Activated CD8-positive, alpha-beta T cell treated with anti-CD3 and anti-CD28 coated beads, Interleukin-2, amount 10 ng/mL, durations not matched to agents 7 days and 5 days (primary cell): ENCODE results near the gene ADPRS. TPM values are rescaled to one million over a fixed set of nuclear protein-coding genes. Genes with fewer than 3 reads are reported as not detected.
A peak's percentile ranks its signal among the peaks of the same experiment; 100 is the strongest.

Experiments
- ATAC-seq: fragments of 150-1000 bp; cut with Tn5 transposase; one replicate; pipeline ENCODE4 v1.10.0; 2021; ENCODE audit warnings: moderate library complexity
- CTCF ChIA-PET: fragments of 350-600 bp; sonication (Branson Sonifier 250); formaldehyde crosslinking; loops from one replicate; lab custom pipeline; 2021; ENCODE audit warnings: antibody characterized with exemption; lab: Charles Lee
- POLR2A ChIA-PET: fragments of 350-600 bp; sonication (Branson Sonifier 250); formaldehyde crosslinking; loops from one replicate; lab custom pipeline; 2021; ENCODE audit warnings: antibody characterized with exemption; lab: Charles Lee
- DNase-seq: peaks from one replicate; pipeline ENCODE4 v3.0.0-alpha.2; 2020
- H3K27ac Mint-ChIP-seq: one replicate; pipeline ENCODE4 v1.8.0; 2021; ENCODE audit warnings: mild to moderate bottlenecking, mixed read lengths
- H3K27me3 Mint-ChIP-seq: one replicate; pipeline ENCODE4 v1.8.0; 2021; ENCODE audit warnings: low read depth, mixed read lengths
- H3K36me3 Mint-ChIP-seq: one replicate; pipeline ENCODE4 v1.8.0; 2021; ENCODE audit warnings: low read depth, mixed read lengths
- H3K4me1 Mint-ChIP-seq: one replicate; pipeline ENCODE4 v1.8.0; 2021; ENCODE audit warnings: low read depth, mixed read lengths
- H3K4me3 Mint-ChIP-seq: one replicate; pipeline ENCODE4 v1.8.0; 2021; ENCODE audit warnings: mild to moderate bottlenecking, mixed read lengths
- H3K9me3 Mint-ChIP-seq: one replicate; pipeline ENCODE4 v1.8.0; 2022; ENCODE audit warnings: mixed read lengths; ENCODE audit not compliant: insufficient read depth
- total RNA-seq, 2 experiments: library from RNA; stranded (reverse); gene quantifications; one replicate each; pipeline ENCODE4 v1.2.3, GENCODE V29; 2021

ADPRS gene
- total RNA-seq, 2 experiments from 2014 or later, result 36.0 to 36.7 TPM

DNA sequence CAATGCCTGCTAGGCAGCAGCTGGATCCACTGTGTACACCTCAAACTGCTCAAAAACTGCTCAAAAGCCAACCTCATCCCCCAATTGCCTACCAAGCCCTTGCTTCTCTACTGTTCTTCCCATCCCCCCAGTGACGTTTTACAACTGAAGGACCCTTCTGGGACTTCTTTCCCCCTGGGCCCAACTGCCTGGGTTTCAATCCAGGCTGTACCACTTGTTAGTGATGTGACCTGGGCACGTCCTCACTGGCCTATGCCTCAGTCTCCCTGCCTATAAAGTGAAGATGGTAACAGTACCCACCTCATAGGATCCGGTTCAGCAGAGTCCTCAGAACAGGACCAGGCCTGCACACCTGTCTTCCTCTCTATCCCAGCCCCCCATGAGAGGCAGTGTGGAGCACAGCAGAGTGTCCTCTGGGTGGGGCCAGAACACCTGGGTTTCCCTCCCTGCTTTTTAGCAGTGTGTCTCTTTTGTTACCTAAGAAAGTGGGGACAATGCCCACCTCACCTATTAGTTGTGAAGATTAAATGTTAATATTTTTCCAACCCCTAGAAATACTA lies 6.7 kb upstream of the ADPRS start:
- no peak for ATAC-seq
- POLR2A ChIA-PET, result interaction anchor here (0.7 kb wide), 1 partner anchor 274 kb away, joined by 3 read pairs; no protein-coding TSS in a partner anchor
- Mint-ChIP-seq H3K36me3 (no peaks in the 10 kb centered on the region), H3K27ac (no peak overlapping the region), H3K4me1 (peaks cover 4% of the 10 kb centered on the region), H3K27me3 (peaks cover 34% of the 10 kb centered on the region), H3K9me3 (no peaks in the 10 kb centered on the region), H3K4me3 (no peak overlapping the region)
- DNase-seq, result no peak
- CTCF ChIA-PET, result no interaction called here

DNA sequence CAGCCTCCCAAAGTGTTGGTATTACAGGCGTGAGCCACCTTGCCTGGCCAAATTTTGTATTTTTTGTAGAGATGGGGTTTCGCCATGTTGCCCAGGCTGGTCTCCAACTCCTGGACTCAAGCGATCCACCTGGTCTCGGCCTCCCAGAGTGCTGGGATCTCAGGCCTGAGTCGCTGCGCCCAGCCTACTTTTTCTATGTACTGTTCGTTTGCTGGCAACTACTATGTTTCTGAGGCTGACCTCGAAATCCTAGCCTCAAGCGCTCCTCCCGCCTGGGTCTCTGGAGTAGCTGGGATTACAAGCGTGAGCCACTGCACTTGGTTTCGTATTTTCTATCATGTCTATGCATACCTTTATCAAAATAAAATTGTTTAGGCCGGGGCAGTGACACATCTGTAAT lies 5.5 kb upstream of the ADPRS start:
- ATAC-seq (no peak), DNase-seq (no peak)
- peaks cover 34% of the 10 kb centered on the region for H3K27me3 Mint-ChIP-seq
- no peaks in the 10 kb centered on the region for H3K36me3 Mint-ChIP-seq
- ChIA-PET CTCF (no interaction called here), POLR2A (no interaction called here)
- no peaks in the 10 kb centered on the region for H3K9me3 Mint-ChIP-seq
- no peak overlapping the region for H3K4me3 Mint-ChIP-seq
- H3K27ac Mint-ChIP-seq, result no peak overlapping the region
- H3K4me1 Mint-ChIP-seq, result peaks cover 5% of the 10 kb centered on the region

DNA sequence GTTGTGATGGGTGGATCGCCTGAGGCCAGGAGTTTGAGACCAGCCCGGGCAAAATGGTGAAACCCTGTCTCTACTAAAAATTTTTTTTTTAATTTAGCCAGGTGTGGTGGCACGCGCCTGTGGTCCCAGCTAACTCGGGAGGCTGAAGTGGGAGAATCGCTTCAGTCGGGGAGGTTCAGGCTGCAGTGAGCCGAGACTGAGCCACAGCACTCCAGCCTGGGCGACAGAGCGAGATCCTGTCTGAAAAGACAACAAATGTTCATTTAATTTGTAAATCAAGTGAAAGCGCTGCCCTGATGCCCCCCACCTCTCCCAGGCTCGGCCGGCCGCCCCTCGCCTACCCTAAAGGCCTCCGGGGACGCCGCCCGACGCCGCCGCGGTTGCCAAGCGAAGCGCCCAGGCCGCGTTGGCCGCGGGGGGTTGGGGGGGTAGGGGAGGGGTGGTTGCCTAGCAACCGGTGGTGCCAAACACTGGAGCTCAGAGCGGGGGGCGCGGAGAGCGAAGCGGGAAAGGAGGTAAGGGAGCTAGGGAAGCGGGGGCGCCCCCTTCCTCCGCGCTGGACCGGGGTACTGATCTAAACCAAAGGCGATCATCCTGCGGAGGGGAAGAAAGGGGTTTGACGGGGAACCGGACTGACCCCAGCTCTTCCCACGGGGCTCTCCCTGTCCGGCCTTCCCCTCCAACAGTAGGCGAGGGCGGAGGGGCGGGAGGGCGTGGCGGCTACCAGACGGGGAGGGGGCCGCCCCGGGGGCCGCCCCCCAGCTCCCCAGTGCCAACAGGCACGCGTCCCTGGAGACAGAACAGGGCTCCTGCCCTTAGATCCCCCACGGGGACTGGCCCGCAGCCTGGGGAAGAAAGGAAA lies 4.8 kb upstream of the ADPRS start, which contains the start of gene TEKT2:
Gene TEKT2, plus strand, starts transcription at position 460 of the 862 bp plus-strand sequence. CDS start 828 bp downstream, outside the sequence.
- H3K27ac Mint-ChIP-seq, result no peak within 1 kb of the TSS
- POLR2A ChIA-PET, result no interaction called here
- CTCF ChIA-PET, result interaction anchor here (1.0 kb wide), 1 partner anchor 51 kb away, joined by 4 read pairs; no protein-coding TSS in a partner anchor
- H3K27me3 Mint-ChIP-seq, result peaks cover 34% of the 10 kb centered on the region
- H3K4me3 Mint-ChIP-seq, result no peak within 1 kb of the TSS
- DNase-seq (no peak), ATAC-seq (no peak)
- peaks cover 9% of the 10 kb centered on the region for H3K4me1 Mint-ChIP-seq
- H3K36me3 Mint-ChIP-seq, result no peaks in the 10 kb centered on the region
- no peaks in the 10 kb centered on the region for H3K9me3 Mint-ChIP-seq

- no peak for DNase-seq
- Mint-ChIP-seq H3K4me3 (no peak overlapping the region), H3K9me3 (no peaks in the 10 kb centered on the region), H3K27me3 (peaks cover 34% of the 10 kb centered on the region), H3K4me1 (peaks cover 11% of the 10 kb centered on the region), H3K27ac (no peak overlapping the region), H3K36me3 (peaks cover 5% of the 10 kb centered on the region)
- no peak for ATAC-seq
- POLR2A ChIA-PET, result no interaction called here
- CTCF ChIA-PET, result interaction anchor here (1.0 kb wide), 1 partner anchor 50 kb away, joined by 4 read pairs; no protein-coding TSS in a partner anchor
Observed at GRCh38 chr1:36084497-36085115, 4.1 kb upstream of the ADPRS start.

GRCh38 chr1:36085126-36085525 lies 3.6 kb upstream of the ADPRS start:
- Mint-ChIP-seq H3K4me3 (no peak overlapping the region), H3K9me3 (no peaks in the 10 kb centered on the region), H3K27ac (no peak overlapping the region), H3K4me1 (peaks cover 16% of the 10 kb centered on the region), H3K36me3 (peaks cover 10% of the 10 kb centered on the region), H3K27me3 (peaks cover 34% of the 10 kb centered on the region)
- DNase-seq, result no peak
- ChIA-PET CTCF (interaction anchor here (1.1 kb wide), 1 partner anchor 127 kb away, joined by 3 read pairs; no protein-coding TSS in a partner anchor), POLR2A (no interaction called here)
- no peak for ATAC-seq

- H3K9me3 Mint-ChIP-seq, result no peaks in the 10 kb centered on the region
- ChIA-PET POLR2A (interaction anchor here (0.6 to 1.3 kb wide), 2 partner anchors 154 to 155 kb away, joined by 4 to 5 read pairs; partner anchors contain the start of gene AGO3), CTCF (interaction anchor here (0.9 to 1.2 kb wide), 3 partner anchors 49 to 203 kb away, joined by 3 read pairs; partner anchors contain the start of gene AGO1)
- H3K36me3 Mint-ChIP-seq, result peaks cover 12% of the 10 kb centered on the region
- DNase-seq (no peak), ATAC-seq (no peak)
- H3K4me1 Mint-ChIP-seq, result peaks cover 18% of the 10 kb centered on the region
- H3K4me3 Mint-ChIP-seq, result no peak overlapping the region
- peaks cover 27% of the 10 kb centered on the region for H3K27me3 Mint-ChIP-seq
- H3K27ac Mint-ChIP-seq, result no peak overlapping the region
Observed at GRCh38 chr1:36085686-36086526, 2.8 kb upstream of the ADPRS start.

GRCh38 chr1:36086529-36087232 lies 2.0 kb upstream of the ADPRS start:
- POLR2A ChIA-PET, result interaction anchor here (0.6 to 1.3 kb wide), 2 partner anchors 154 to 156 kb away, joined by 4 to 5 read pairs; partner anchors contain the start of gene AGO3
- Mint-ChIP-seq H3K4me3 (no peak overlapping the region), H3K27ac (peak overlapping the region; percentile 35)

GRCh38 chr1:36087233-36088123 lies 1.2 kb upstream of the ADPRS start:
- DNase-seq (no peak), ATAC-seq (no peak)
- CTCF ChIA-PET, result interaction anchor here (0.7 to 1.2 kb wide), 3 partner anchors 48 to 205 kb away, joined by 3 read pairs; partner anchors contain the start of gene AGO1
- peaks cover 24% of the 10 kb centered on the region for H3K4me1 Mint-ChIP-seq
- no peaks in the 10 kb centered on the region for H3K9me3 Mint-ChIP-seq
- H3K4me3 Mint-ChIP-seq, result peak overlapping the region; percentile 85
- H3K27ac Mint-ChIP-seq, result peak overlapping the region; percentile 89
- H3K27me3 Mint-ChIP-seq, result peaks cover 15% of the 10 kb centered on the region
- POLR2A ChIA-PET, result no interaction called here
- H3K36me3 Mint-ChIP-seq, result peaks cover 26% of the 10 kb centered on the region

More at GRCh38 chr1:36086529-36087232, 2.0 kb upstream of the ADPRS start:
- CTCF ChIA-PET, result interaction anchor here (0.9 to 1.2 kb wide), 2 partner anchors 49 to 203 kb away, joined by 3 read pairs; partner anchors contain the start of gene AGO1
- H3K36me3 Mint-ChIP-seq, result peaks cover 18% of the 10 kb centered on the region
- ATAC-seq (no peak), DNase-seq (no peak)
- no peaks in the 10 kb centered on the region for H3K9me3 Mint-ChIP-seq
- peaks cover 22% of the 10 kb centered on the region for H3K27me3 Mint-ChIP-seq
- H3K4me1 Mint-ChIP-seq, result peaks cover 23% of the 10 kb centered on the region

- H3K4me1 Mint-ChIP-seq, result peaks cover 24% of the 10 kb centered on the region
- ATAC-seq (peak; percentile 32), DNase-seq (no peak)
- H3K36me3 Mint-ChIP-seq, result peaks cover 33% of the 10 kb centered on the region
- H3K27me3 Mint-ChIP-seq, result peaks cover 10% of the 10 kb centered on the region
- H3K4me3 Mint-ChIP-seq, result peak overlapping the region; percentile 85
- H3K9me3 Mint-ChIP-seq, result no peaks in the 10 kb centered on the region
- peak overlapping the region; percentile 89 for H3K27ac Mint-ChIP-seq
- CTCF ChIA-PET, result no interaction called here
- POLR2A ChIA-PET, result no interaction called here
Observed at GRCh38 chr1:36088265-36088576, 471 bp upstream of the ADPRS start.
